GM12891 (cell line): ENCODE results near the gene HES1.

Experiments used
- DNase-seq: peaks from one replicate; pipeline ENCODE4 v3.0.0; 2011; ENCODE audit warnings: low spot score; ENCODE audit not compliant: insufficient read length
- FAIRE-seq: peaks from 2 replicates; lab custom pipeline; 2011; peaks lifted over from hg19 to GRCh38; lab: Jason Lieb, UNC
- PAX5 ChIP-seq: IDR thresholded peaks from 2 replicates; pipeline ENCODE4 v1.6.1; 2011; ENCODE audit warnings: low read length, moderate library complexity, mild to moderate bottlenecking; ENCODE audit not compliant: insufficient read depth, severe bottlenecking
- POLR2A ChIP-seq: IDR thresholded peaks from 2 replicates; pipeline ENCODE4 v1.6.1; 2011; ENCODE audit warnings: low read depth, low read length, control low read depth
- POLR2AphosphoS5 ChIP-seq: IDR thresholded peaks from 2 replicates; pipeline ENCODE4 v1.6.1; 2011; ENCODE audit warnings: low read depth, low read length, control low read depth
- POU2F2 ChIP-seq: IDR thresholded peaks from 2 replicates; pipeline ENCODE4 v1.6.1; 2011; ENCODE audit warnings: low read depth, mild to moderate bottlenecking, control low read depth, low read length, moderate library complexity
- SPI1 ChIP-seq: IDR thresholded peaks from 2 replicates; pipeline ENCODE4 v1.6.1; 2011; ENCODE audit warnings: low read depth, low read length, control low read depth
- TAF1 ChIP-seq: IDR thresholded peaks from 2 replicates; pipeline ENCODE4 v1.6.1; 2011; ENCODE audit warnings: low read depth, low read length, control low read depth

Gene HES1

GRCh38 chr3:194133661-194134230 is 2.2 kb upstream of the HES1 start:
- FAIRE-seq (no peak), DNase-seq (no peak)
- TF ChIP-seq TAF1 (no peak), POLR2A (no peak)

- FAIRE-seq (peak; percentile 54), DNase-seq (no peak)
- no peak for TF ChIP-seq POU2F2
- TF ChIP-seq POLR2AphosphoS5 = 0 out of 2 replicates have a peak, but pooled peaks have one; percentile 21
Measured at GRCh38 chr3:194134231-194134756, 1.7 kb upstream of the HES1 start.

- FAIRE-seq (peak; percentile 93), DNase-seq (peak; percentile 66)
- TF ChIP-seq POLR2A (no peak), SPI1 (no peak), TAF1 (no peak), POU2F2 (no peak), PAX5 (peak; percentile 63)
Measured at GRCh38 chr3:194134757-194135515, 1.0 kb upstream of the HES1 start.

- no peak for FAIRE-seq
- TF ChIP-seq POU2F2 (no peak), TAF1 (no peak)
Measured at GRCh38 chr3:194135516-194135805, 487 bp upstream of the HES1 start.

GRCh38 chr3:194136519-194137007 is 615 bp downstream of the HES1 start:
- FAIRE-seq (no peak), DNase-seq (no peak)
- TF ChIP-seq POLR2A = no peak
- TF ChIP-seq SPI1 = no peak
- TF ChIP-seq POU2F2 = no peak; the same call in 1 of the 2 replicates
- no peak for TF ChIP-seq POLR2AphosphoS5
- no peak for TF ChIP-seq TAF1
- TF ChIP-seq PAX5 = no peak

More at GRCh38 chr3:194135516-194135805, 487 bp upstream of the HES1 start:
- DNase-seq = no peak

- FAIRE-seq = no peak
- no peak for DNase-seq
- no peak for TF ChIP-seq PAX5
- TF ChIP-seq POU2F2 = peak; percentile 14; the same call in 1 of the 2 replicates
- 0 out of 2 replicates have a peak, but pooled peaks have one; percentile 16 for TF ChIP-seq SPI1
Measured at GRCh38 chr3:194137008-194137505, 1.1 kb downstream of the HES1 start.

GRCh38 chr3:194137506-194138474 is 1.8 kb downstream of the HES1 start:
- DNase-seq (no peak), FAIRE-seq (peak; percentile 96)
- peak; percentile 71 for TF ChIP-seq POLR2AphosphoS5
- peak; percentile 68; the same call in 1 of the 2 replicates for TF ChIP-seq POU2F2
- peak; percentile 29 for TF ChIP-seq SPI1
- no peak for TF ChIP-seq PAX5
- TF ChIP-seq TAF1 = peak; percentile 63
- peak; percentile 51; the same call in 1 of the 2 replicates for TF ChIP-seq POLR2A

- FAIRE-seq (no peak), DNase-seq (no peak)
- TF ChIP-seq POLR2A = no peak
- no peak for TF ChIP-seq SPI1
- TF ChIP-seq PAX5 = no peak
- TF ChIP-seq POLR2AphosphoS5 = no peak
- TF ChIP-seq TAF1 = no peak
- no peak for TF ChIP-seq POU2F2
Measured at GRCh38 chr3:194138732-194139070, 2.8 kb downstream of the HES1 start.

GRCh38 chr3:194139071-194139813 is 3.3 kb downstream of the HES1 start:
- FAIRE-seq = no peak
- DNase-seq = no peak
- TF ChIP-seq PAX5 = no peak
- TF ChIP-seq POLR2AphosphoS5 = peak; percentile 29; the same call in 1 of the 2 replicates
